Thoracic aorta endothelial cell (primary cell): ENCODE data around the gene SMU1. TPM values are rescaled to one million over a fixed set of nuclear protein-coding genes. Genes with fewer than 3 reads are reported as not detected.

Source experiments
- total RNA-seq: library from RNA; depleted of rRNA; stranded (reverse); fragments of >200 nt; gene quantifications from 2 replicates; pipeline ENCODE4 v1.2.3, GENCODE V29; 2012

The SMU1 gene
- 31.0 and 33.3 TPM in 2 replicates for total RNA-seq

DNA sequence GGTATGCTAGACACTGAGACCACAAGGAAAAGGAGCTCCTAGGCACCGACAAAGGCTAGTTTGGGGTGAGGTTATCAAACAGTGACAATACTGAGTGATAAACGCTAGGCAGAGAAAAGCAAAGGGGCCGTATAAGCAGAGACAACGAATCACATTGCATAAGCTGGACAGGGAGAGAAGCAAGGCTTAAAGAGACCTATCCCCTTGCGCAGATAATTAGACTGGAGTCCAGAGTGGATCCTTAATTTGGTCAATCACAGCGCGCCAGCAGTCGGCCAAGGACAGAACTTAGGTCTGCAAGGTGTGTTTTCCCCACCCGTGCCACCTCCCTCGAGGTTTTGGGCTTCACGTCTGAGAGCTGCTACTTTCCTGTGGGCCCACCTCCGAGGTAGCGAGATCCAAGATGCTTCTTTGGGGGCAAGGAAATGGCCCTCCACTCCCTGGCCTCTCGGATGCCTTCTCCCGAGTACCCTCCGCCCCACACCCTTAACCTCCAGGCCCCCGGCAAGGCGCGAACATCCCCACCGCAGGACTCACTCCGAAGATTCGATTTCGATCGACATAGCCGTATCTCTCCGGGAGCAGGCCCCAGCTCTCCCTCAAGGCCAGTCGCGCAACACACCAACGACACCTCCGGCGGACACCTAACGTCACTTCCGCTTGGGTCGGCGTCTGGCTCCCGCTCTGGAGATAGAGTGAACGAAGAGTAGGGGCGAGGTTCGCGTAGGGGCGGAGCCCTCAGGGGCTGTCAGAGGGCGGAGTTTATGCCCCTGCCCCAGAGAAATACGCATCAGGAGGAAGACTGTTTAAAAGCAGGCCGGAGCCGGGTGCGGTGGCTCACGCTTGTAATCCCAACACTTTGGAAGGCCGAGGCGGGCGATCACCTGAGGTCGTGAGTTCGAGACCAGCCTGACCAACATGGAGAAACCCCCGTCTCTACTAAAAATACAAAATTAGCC, at the start of gene SMU1:
TSS of gene SMU1 (minus strand) at position 629 of the 959 bp plus-strand sequence. CDS start at position 563, 66 bp downstream.

DNA sequence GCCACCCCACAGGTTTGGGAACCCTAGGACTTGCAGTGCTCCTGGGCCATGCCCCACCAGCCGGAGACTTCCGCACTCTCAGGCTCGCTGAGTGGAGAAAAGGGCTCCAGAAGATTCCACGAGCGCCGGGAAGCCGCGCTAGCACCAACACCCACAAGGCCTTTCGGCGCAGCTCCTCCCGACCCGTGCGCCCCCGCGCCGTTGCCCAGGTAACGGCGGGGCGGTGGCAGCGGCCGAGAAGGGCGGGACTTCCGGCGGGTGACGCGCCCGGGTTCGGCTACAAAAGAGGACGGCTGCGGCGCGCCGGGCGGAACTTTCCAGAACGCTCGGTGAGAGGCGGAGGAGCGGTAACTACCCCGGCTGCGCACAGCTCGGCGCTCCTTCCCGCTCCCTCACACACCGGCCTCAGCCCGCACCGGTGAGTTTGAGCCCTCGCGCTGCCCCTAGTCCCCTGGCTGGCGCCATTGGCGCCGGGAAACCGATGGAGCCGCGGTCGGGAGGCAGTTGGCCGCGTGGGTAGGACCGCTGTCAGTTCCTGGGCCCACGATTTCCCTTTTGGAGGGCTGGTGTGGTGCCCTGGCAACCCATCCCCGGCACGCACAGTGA, 51.4 kb downstream of the SMU1 start, which contains the start of gene DNAJA1:
TSS of gene DNAJA1 (plus strand) at position 308 of the 606 bp plus-strand sequence. CDS start 1,212 bp downstream, outside the sequence.

Other genes starting within 250 kb of the SMU1 start
- gene APTX, start 75.0 kb downstream of the SMU1 start, total RNA-seq = 36.4 and 46.9 TPM in 2 replicates
- 154 and 165 TPM in 2 replicates for gene DNAJA1, start 51.4 kb downstream of the SMU1 start, total RNA-seq
- 35.2 and 39.3 TPM in 2 replicates for gene B4GALT1, start 90.7 kb upstream of the SMU1 start, total RNA-seq
- gene SPINK4, start 163.5 kb upstream of the SMU1 start, total RNA-seq = not detected in 2 replicates
- 57.5 and 58.1 TPM in 2 replicates for gene BAG1, start 188.0 kb upstream of the SMU1 start, total RNA-seq
- gene CHMP5, start 188.4 kb upstream of the SMU1 start, total RNA-seq = 73.2 and 77.4 TPM in 2 replicates
- 24.6 and 27.1 TPM in 2 replicates for gene NFX1, start 213.8 kb upstream of the SMU1 start, total RNA-seq